Measurements from ENCODE around the gene TAAR1. TPM values are rescaled to one million over a fixed set of nuclear protein-coding genes. Genes with fewer than 3 reads are reported as not detected.

TAAR1 gene
- total RNA-seq, 1 experiment from 2014 or later: not detected

GRCh38 chr6:132695773-132696172 is 36.8 kb upstream of the TAAR1 start:
- ChIA-PET POLR2A (interaction anchor here (0.7 kb wide), 1 partner anchor 11 kb away, joined by 3 read pairs; no protein-coding TSS in a partner anchor), CTCF (no interaction called here)
- intact Hi-C loops (cut with micrococcal nuclease; ENCODE audit: unreplicated experiment): no loop called here
- 0 out of 2 replicates have a peak, but pooled peaks cover 4% of the 10 kb centered on the region for H3K9me3 ChIP-seq (ENCODE audit: control insufficient read depth, insufficient read depth, low read depth, low read length)
- H3K4me1 ChIP-seq (ENCODE audit: control insufficient read depth, insufficient read depth, low read length): no peaks in the 10 kb centered on the region
- no TSS peak for BruUV-seq (replicated peaks)
- H3K27ac ChIP-seq (ENCODE audit: low read length): no peak overlapping the region
- H3K4me3 ChIP-seq (ENCODE audit: low read depth in 2 of 2, low read length in 2 of 2): no peak overlapping the region
- no peaks in the 10 kb centered on the region for H3K27me3 ChIP-seq (ENCODE audit: control insufficient read depth, insufficient read depth, low read length)
- no peak for ATAC-seq
- no peak for DNase-seq (ENCODE audit: low read depth, low spot score)
- TF ChIP-seq TCF7L2 (IDR thresholded peaks at IDR 0.05; ENCODE audit: low read depth, low read length): no peak
- TF ChIP-seq, protein P1, sequence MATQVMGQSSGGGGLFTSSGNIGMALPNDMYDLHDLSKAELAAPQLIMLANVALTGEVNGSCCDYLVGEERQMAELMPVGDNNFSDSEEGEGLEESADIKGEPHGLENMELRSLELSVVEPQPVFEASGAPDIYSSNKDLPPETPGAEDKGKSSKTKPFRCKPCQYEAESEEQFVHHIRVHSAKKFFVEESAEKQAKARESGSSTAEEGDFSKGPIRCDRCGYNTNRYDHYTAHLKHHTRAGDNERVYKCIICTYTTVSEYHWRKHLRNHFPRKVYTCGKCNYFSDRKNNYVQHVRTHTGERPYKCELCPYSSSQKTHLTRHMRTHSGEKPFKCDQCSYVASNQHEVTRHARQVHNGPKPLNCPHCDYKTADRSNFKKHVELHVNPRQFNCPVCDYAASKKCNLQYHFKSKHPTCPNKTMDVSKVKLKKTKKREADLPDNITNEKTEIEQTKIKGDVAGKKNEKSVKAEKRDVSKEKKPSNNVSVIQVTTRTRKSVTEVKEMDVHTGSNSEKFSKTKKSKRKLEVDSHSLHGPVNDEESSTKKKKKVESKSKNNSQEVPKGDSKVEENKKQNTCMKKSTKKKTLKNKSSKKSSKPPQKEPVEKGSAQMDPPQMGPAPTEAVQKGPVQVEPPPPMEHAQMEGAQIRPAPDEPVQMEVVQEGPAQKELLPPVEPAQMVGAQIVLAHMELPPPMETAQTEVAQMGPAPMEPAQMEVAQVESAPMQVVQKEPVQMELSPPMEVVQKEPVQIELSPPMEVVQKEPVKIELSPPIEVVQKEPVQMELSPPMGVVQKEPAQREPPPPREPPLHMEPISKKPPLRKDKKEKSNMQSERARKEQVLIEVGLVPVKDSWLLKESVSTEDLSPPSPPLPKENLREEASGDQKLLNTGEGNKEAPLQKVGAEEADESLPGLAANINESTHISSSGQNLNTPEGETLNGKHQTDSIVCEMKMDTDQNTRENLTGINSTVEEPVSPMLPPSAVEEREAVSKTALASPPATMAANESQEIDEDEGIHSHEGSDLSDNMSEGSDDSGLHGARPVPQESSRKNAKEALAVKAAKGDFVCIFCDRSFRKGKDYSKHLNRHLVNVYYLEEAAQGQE (IDR thresholded peaks at IDR 0.05; ENCODE audit: insufficient read depth in 1 of 2, low read depth in 2 of 2, low read length in 1 of 2): no peak
- no peak for TF ChIP-seq POLR2AphosphoS5 (IDR thresholded peaks at IDR 0.05; ENCODE audit: low read depth, low read length)
- in situ Hi-C loops (cut with HindIII; ENCODE audit: low pct_unique_long_range_greater_than_20kb, low sequenced_read_pairs): no loop called here
- no peaks in the 10 kb centered on the region for H3K36me3 ChIP-seq (ENCODE audit: control insufficient read depth, insufficient read depth, low read length)

DNA sequence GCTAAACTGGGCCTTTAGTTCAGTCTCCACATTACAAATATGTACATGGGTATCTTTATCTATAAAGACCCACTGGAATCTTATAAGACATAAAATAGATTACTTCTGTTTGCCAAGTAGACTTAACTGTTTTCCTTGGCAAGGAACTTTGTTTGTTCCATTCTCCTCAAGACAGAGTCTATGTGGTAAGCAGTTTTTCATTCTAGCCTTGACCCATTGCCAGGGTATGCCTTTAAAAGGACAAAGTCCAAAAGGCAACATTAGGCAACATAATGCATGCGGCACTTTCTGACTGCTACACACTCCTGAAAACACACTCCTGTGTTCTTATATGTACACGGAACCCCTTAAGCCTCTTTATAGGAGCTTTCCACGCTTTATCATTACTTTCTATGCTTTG is 34.5 kb upstream of the TAAR1 start:
- H3K4me3 ChIP-seq (ENCODE audit: low read depth in 2 of 2, low read length in 2 of 2): no peak overlapping the region
- 0 out of 2 replicates have a peak, but pooled peaks cover 4% of the 10 kb centered on the region for H3K9me3 ChIP-seq (ENCODE audit: control insufficient read depth, insufficient read depth, low read depth, low read length)
- TF ChIP-seq POLR2AphosphoS5 (IDR thresholded peaks at IDR 0.05; ENCODE audit: low read depth, low read length): no peak
- TF ChIP-seq, protein P1 (IDR thresholded peaks at IDR 0.05; ENCODE audit: insufficient read depth in 1 of 2, low read depth in 2 of 2, low read length in 1 of 2): no peak
- no peak for TF ChIP-seq CTCF (IDR thresholded peaks at IDR 0.05)
- no peak for TF ChIP-seq TCF7L2 (IDR thresholded peaks at IDR 0.05; ENCODE audit: low read depth, low read length)
- TF ChIP-seq SIN3A (IDR thresholded peaks at IDR 0.05; ENCODE audit: borderline replicate concordance, insufficient read depth, low read depth, low read length): no peak
- intact Hi-C loops (cut with micrococcal nuclease; ENCODE audit: unreplicated experiment) (no loop called here), in situ Hi-C loops (cut with HindIII; ENCODE audit: low pct_unique_long_range_greater_than_20kb, low sequenced_read_pairs) (no loop called here)
- CTCF ChIA-PET: interaction anchor here (0.6 kb wide), 1 partner anchor 119 kb away, joined by 3 read pairs; no protein-coding TSS in a partner anchor
- no peak for DNase-seq (ENCODE audit: low read depth, low spot score)
- H3K4me1 ChIP-seq (ENCODE audit: control insufficient read depth, insufficient read depth, low read length): no peaks in the 10 kb centered on the region
- no peaks in the 10 kb centered on the region for H3K36me3 ChIP-seq (ENCODE audit: control insufficient read depth, insufficient read depth, low read length)
- no TSS peak for BruUV-seq (replicated peaks)
- POLR2A ChIA-PET: interaction anchor here (0.7 kb wide), 1 partner anchor 838 kb away, joined by 3 read pairs; no protein-coding TSS in a partner anchor
- no peak overlapping the region for H3K27ac ChIP-seq (ENCODE audit: low read length)
- no peak for ATAC-seq
- no peaks in the 10 kb centered on the region for H3K27me3 ChIP-seq (ENCODE audit: control insufficient read depth, insufficient read depth, low read length)

Data from Panc1 (cell line).